OCI-LY7 (cell line): ENCODE results near the gene TRIML2. TPM values are rescaled to one million over a fixed set of nuclear protein-coding genes. Genes with fewer than 3 reads are reported as not detected.
"Not testable (repeated sequence)": the region's sequence is repeated elsewhere in the genome, so short reads cannot be mapped to it uniquely, and the experiment has no call there.

ENCODE experiments used
- BruUV-seq: library from RNA; stranded (reverse); fragments of 400-500 nt; replicated peaks from 2 replicates; lab custom pipeline; 2021; lab: Mats Ljungman, UMichigan
- CTCF ChIA-PET: fragments of 300-600 bp; sonication (Branson Sonifier 250); formaldehyde crosslinking; loops from one replicate; lab custom pipeline; 2022; ENCODE audit warnings: antibody characterized with exemption; ENCODE audit not compliant: unreplicated experiment; lab: Charles Lee
- POLR2A ChIA-PET: fragments of 300-600 bp; sonication (Branson Sonifier 250); formaldehyde crosslinking; loops from one replicate; lab custom pipeline; 2022; ENCODE audit warnings: antibody characterized with exemption; lab: Charles Lee
- DNase-seq: peaks from one replicate; pipeline ENCODE4 v3.0.0-alpha.2; 2015; ENCODE audit warnings: low spot score
- H2AFZ ChIP-seq: fragments of 200-600 bp; sonication (generic), shearing (Covaris generic); 2 replicates; pipeline ENCODE4 v1.6.1; 2014; ENCODE audit warnings: mild to moderate bottlenecking, antibody characterized with exemption, low read length, moderate library complexity
- H3K27ac ChIP-seq: fragments of 200-600 bp; sonication (generic); 2 replicates; pipeline ENCODE4 v1.5.1; 2014; ENCODE audit warnings: mixed run types, low read depth, mild to moderate bottlenecking, moderate library complexity, low read length, inconsistent platforms; ENCODE audit not compliant: poor library complexity, severe bottlenecking
- H3K36me3 ChIP-seq: fragments of 200-600 bp; sonication (generic); 2 replicates; pipeline ENCODE4 v1.6.1; 2014; ENCODE audit warnings: mild to moderate bottlenecking, antibody characterized with exemption, low read length, moderate library complexity, mixed read lengths; ENCODE audit not compliant: insufficient read depth
- H3K4me1 ChIP-seq: fragments of 200-600 bp; sonication (generic); 2 replicates; pipeline ENCODE4 v1.5.1; 2014; ENCODE audit warnings: mild to moderate bottlenecking, low read length; ENCODE audit not compliant: insufficient read depth, poor library complexity, severe bottlenecking
- H3K4me2 ChIP-seq: fragments of 200-600 bp; sonication (generic); 2 replicates; pipeline ENCODE4 v1.6.1; 2014; ENCODE audit warnings: mild to moderate bottlenecking, low read length
- H3K4me3 ChIP-seq: fragments of 200-600 bp; sonication (generic); 2 replicates; pipeline ENCODE4 v1.5.1; 2014; ENCODE audit warnings: mild to moderate bottlenecking, low read depth, low read length; ENCODE audit not compliant: poor library complexity, severe bottlenecking
- H3K79me2 ChIP-seq: fragments of 200-600 bp; sonication (generic); 2 replicates; pipeline ENCODE4 v1.6.1; 2016; ENCODE audit warnings: low read depth, mild to moderate bottlenecking, low read length, moderate library complexity, mixed read lengths; ENCODE audit not compliant: insufficient read depth
- H3K9me2 ChIP-seq: fragments of 200-600 bp; sonication (generic); 2 replicates; pipeline ENCODE4 v1.6.1; 2016; ENCODE audit warnings: mild to moderate bottlenecking, low read length, mixed read lengths; ENCODE audit not compliant: insufficient read depth
- H3K9me3 ChIP-seq: fragments of 200-600 bp; sonication (generic); 2 replicates; pipeline ENCODE4 v1.6.1; 2014; ENCODE audit warnings: mild to moderate bottlenecking, mixed run types, low read length, mixed read lengths
- H4K20me1 ChIP-seq: fragments of 200-600 bp; sonication (generic); 2 replicates; pipeline ENCODE4 v1.6.1; 2014; ENCODE audit warnings: mild to moderate bottlenecking, antibody characterized with exemption, low read length, moderate library complexity, mixed read lengths; ENCODE audit not compliant: insufficient read depth
- EZH2phosphoT487 ChIP-seq: fragments of 200-600 bp; sonication (generic); IDR thresholded peaks from 2 replicates; pipeline ENCODE4 v1.6.1; 2018; ENCODE audit warnings: low read depth, borderline replicate concordance, mild to moderate bottlenecking, mixed run types, antibody characterized with exemption, low read length, moderate library complexity, mixed read lengths
- intact Hi-C: fragments of 100-400 bp; cut with micrococcal nuclease; formaldehyde crosslinking; loops from one replicate; pipeline ENCODE4 v1.10.0; 2022; ENCODE audit not compliant: unreplicated experiment
- total RNA-seq, 2 experiments: library from RNA; depleted of rRNA in 1 of 2; stranded (reverse); fragments of >200 nt in 1 of 2; shearing (Covaris generic) in 1 of 2; gene quantifications; 2 replicates each; pipeline ENCODE4 v1.2.3, GENCODE V29; 2014 to 2022
- TF ChIP-seq, protein P1 (sequence below): fragments of 200-600 bp; sonication (generic); conservative IDR thresholded peaks from 2 replicates; pipeline ENCODE4 v1.5.1; 2014; ENCODE audit warnings: mild to moderate bottlenecking, antibody characterized with exemption, low read length, moderate library complexity, mixed read lengths

TRIML2 gene
- total RNA-seq, 2 experiments from 2014 or later: not detected

DNA sequence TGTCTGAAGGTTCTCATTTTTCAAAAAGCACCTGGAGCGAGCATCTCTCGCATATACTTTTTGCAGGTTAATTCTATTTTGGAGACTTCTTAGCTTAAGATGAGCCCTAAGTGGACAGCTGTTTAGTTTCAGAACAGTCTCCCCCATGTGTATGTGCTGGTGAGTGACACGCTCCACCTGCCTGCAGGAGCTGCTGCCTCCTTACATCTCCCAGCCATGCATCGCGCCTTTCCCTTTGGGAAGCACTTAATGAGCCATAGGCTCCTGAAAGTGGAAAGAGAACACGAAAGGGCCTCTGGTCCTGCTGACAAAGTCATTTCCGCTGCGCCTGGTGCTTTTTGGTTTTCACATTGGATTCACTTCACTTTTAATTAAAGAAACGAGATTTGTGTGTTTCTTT lies 56.1 kb downstream of the TRIML2 start:
- ChIA-PET POLR2A (no interaction called here), CTCF (no interaction called here)
- no peak overlapping the region for H3K4me3 ChIP-seq
- no peak for TF ChIP-seq EZH2phosphoT487
- TF ChIP-seq, protein P1, sequence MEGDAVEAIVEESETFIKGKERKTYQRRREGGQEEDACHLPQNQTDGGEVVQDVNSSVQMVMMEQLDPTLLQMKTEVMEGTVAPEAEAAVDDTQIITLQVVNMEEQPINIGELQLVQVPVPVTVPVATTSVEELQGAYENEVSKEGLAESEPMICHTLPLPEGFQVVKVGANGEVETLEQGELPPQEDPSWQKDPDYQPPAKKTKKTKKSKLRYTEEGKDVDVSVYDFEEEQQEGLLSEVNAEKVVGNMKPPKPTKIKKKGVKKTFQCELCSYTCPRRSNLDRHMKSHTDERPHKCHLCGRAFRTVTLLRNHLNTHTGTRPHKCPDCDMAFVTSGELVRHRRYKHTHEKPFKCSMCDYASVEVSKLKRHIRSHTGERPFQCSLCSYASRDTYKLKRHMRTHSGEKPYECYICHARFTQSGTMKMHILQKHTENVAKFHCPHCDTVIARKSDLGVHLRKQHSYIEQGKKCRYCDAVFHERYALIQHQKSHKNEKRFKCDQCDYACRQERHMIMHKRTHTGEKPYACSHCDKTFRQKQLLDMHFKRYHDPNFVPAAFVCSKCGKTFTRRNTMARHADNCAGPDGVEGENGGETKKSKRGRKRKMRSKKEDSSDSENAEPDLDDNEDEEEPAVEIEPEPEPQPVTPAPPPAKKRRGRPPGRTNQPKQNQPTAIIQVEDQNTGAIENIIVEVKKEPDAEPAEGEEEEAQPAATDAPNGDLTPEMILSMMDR: no peak
- H3K79me2 ChIP-seq: no peaks in the 10 kb centered on the region
- H3K27ac ChIP-seq: no peak overlapping the region
- no peaks in the 10 kb centered on the region for H3K4me1 ChIP-seq
- intact Hi-C loops: no loop called here
- BruUV-seq: no TSS peak
- H3K36me3 ChIP-seq: no peaks in the 10 kb centered on the region
- H4K20me1 ChIP-seq: no peaks in the 10 kb centered on the region
- H3K9me2 ChIP-seq: no peaks in the 10 kb centered on the region
- no peaks in the 10 kb centered on the region for H3K9me3 ChIP-seq
- H2AFZ ChIP-seq: no peak overlapping the region
- no peak for DNase-seq
- H3K4me2 ChIP-seq: no peak overlapping the region

DNA sequence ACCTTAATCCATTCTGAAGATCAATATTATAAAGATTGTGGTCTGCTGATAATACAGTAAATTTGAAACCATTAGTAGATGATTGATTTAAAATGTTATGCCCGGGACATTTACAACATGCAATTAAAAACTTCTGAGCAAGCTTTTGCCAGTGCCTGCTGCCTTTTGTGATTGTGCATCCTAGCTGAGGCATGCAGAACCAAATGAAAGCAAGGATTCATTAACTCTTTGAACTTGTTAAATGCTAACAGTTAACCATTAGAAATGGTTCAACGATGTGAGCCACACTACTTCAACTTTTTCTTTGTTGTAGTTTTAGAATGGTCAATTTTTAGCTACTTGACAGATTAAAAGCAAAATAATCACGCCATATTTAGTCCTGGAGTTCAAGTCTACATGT lies 62.7 kb downstream of the TRIML2 start:
- H3K36me3 ChIP-seq: no peaks in the 10 kb centered on the region
- H3K27ac ChIP-seq: no peak overlapping the region
- no TSS peak for BruUV-seq
- no peak overlapping the region for H3K4me3 ChIP-seq
- H3K4me1 ChIP-seq: no peaks in the 10 kb centered on the region
- TF ChIP-seq, protein P1: no peak
- TF ChIP-seq EZH2phosphoT487: no peak
- no peaks in the 10 kb centered on the region for H3K9me3 ChIP-seq
- H3K4me2 ChIP-seq: no peak overlapping the region
- no peak overlapping the region for H2AFZ ChIP-seq
- no peaks in the 10 kb centered on the region for H3K79me2 ChIP-seq
- no peaks in the 10 kb centered on the region for H4K20me1 ChIP-seq
- ChIA-PET POLR2A (no interaction called here), CTCF (no interaction called here)
- DNase-seq: no peak
- H3K9me2 ChIP-seq: no peaks in the 10 kb centered on the region
- intact Hi-C loops: no loop called here

DNA sequence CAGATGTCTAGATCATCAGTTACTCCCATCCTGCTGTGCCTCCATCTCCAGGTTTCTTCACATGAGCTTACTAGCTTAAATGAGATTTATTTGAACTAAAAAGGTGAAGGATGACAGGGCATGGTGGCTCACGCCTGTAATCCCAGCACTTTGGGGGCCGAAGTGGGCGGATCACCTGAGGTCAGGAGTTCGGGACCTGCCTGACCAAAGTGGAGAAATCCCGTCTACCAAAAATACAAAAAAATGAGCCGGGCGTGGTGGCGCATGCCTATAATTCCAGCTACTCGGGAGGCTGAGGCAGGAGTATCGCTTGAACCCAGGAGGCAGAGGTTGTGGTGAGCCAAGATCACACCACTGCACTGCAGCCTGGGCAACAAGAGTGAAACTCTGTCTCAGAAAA lies 63.9 kb downstream of the TRIML2 start:
- H2AFZ ChIP-seq, BruUV-seq, H3K79me2 ChIP-seq, H3K9me3 ChIP-seq, CTCF ChIA-PET, H3K4me2 ChIP-seq, intact Hi-C loops, H3K27ac ChIP-seq, POLR2A ChIA-PET, H3K4me3 ChIP-seq, H3K4me1 ChIP-seq, DNase-seq, H3K9me2 ChIP-seq, H4K20me1 ChIP-seq, H3K36me3 ChIP-seq: not testable (repeated sequence)
